GM19455 (cell line): Measurements from ENCODE around the gene CMTM3.
"Not testable (repeated sequence)": the region's sequence is repeated elsewhere in the genome, so short reads cannot be mapped to it uniquely, and the experiment has no call there.

Experiments used
- ATAC-seq: cut with Tn5 transposase; IDR thresholded peaks from one replicate; pipeline ENCODE4 v1.9.1; 2021; ENCODE audit not compliant: unreplicated experiment

CMTM3 gene

GRCh38 chr16:66581246-66581952 lies 23.1 kb upstream of the CMTM3 start:
- ATAC-seq: no peak

- no peak for ATAC-seq
Measured at GRCh38 chr16:66585481-66586239, 18.8 kb upstream of the CMTM3 start.

- ATAC-seq: no peak
Measured at GRCh38 chr16:66587881-66588600, 16.5 kb upstream of the CMTM3 start.

GRCh38 chr16:66588981-66589713 lies 15.4 kb upstream of the CMTM3 start:
- ATAC-seq: no peak

- no peak for ATAC-seq
Measured at GRCh38 chr16:66590322-66590721, 14.2 kb upstream of the CMTM3 start.

- ATAC-seq: no peak
Measured at GRCh38 chr16:66591018-66591417, 13.5 kb upstream of the CMTM3 start.

GRCh38 chr16:66592241-66592640 lies 12.3 kb upstream of the CMTM3 start:
- ATAC-seq: no peak

- ATAC-seq: no peak
Measured at GRCh38 chr16:66592814-66593213, 11.7 kb upstream of the CMTM3 start.

GRCh38 chr16:66594739-66595138 lies 9.8 kb upstream of the CMTM3 start:
- no peak for ATAC-seq

GRCh38 chr16:66596559-66596958 lies 7.9 kb upstream of the CMTM3 start:
- ATAC-seq: not testable (repeated sequence)

- ATAC-seq: no peak
Measured at GRCh38 chr16:66596986-66597848, 7.3 kb upstream of the CMTM3 start.

GRCh38 chr16:66598111-66598510 lies 6.4 kb upstream of the CMTM3 start:
- ATAC-seq: no peak

GRCh38 chr16:66599726-66600125 lies 4.8 kb upstream of the CMTM3 start:
- ATAC-seq: no peak

- ATAC-seq: no peak
Measured at GRCh38 chr16:66600477-66600876, 4.0 kb upstream of the CMTM3 start.

GRCh38 chr16:66601471-66601870 lies 3.0 kb upstream of the CMTM3 start:
- ATAC-seq: no peak

- no peak for ATAC-seq
Measured at GRCh38 chr16:66603537-66604375, 748 bp upstream of the CMTM3 start.

GRCh38 chr16:66605177-66605978 lies 874 bp downstream of the CMTM3 start:
- no peak for ATAC-seq

GRCh38 chr16:66605979-66606751 lies 1.7 kb downstream of the CMTM3 start:
- peak; percentile 46 for ATAC-seq
